HG03342 (cell line): Measurements from ENCODE around the gene PARP14.
A peak's percentile ranks its signal among the peaks of the same experiment; 100 is the strongest.
"Not testable (repeated sequence)": the region's sequence is repeated elsewhere in the genome, so short reads cannot be mapped to it uniquely, and the experiment has no call there.

Experiments
- ATAC-seq: cut with Tn5 transposase; IDR thresholded peaks from one replicate; pipeline ENCODE4 v1.9.1; 2021; ENCODE audit warnings: mild to moderate bottlenecking, moderate library complexity; ENCODE audit not compliant: unreplicated experiment

PARP14 gene

GRCh38 chr3:122676759-122677158 lies 3.9 kb upstream of the PARP14 start:
- no peak for ATAC-seq

GRCh38 chr3:122677216-122677615 lies 3.4 kb upstream of the PARP14 start:
- ATAC-seq, result no peak

GRCh38 chr3:122678506-122678905 lies 2.1 kb upstream of the PARP14 start:
- no peak for ATAC-seq

GRCh38 chr3:122679085-122679881 lies 1.4 kb upstream of the PARP14 start:
- ATAC-seq, result peak; percentile 35

GRCh38 chr3:122679882-122680474 lies 661 bp upstream of the PARP14 start:
- no peak for ATAC-seq

- ATAC-seq, result no peak
Measured at GRCh38 chr3:122681284-122681973, 790 bp downstream of the PARP14 start.

- ATAC-seq, result no peak
Measured at GRCh38 chr3:122681974-122682409, 1.4 kb downstream of the PARP14 start.

GRCh38 chr3:122682778-122683411 lies 2.3 kb downstream of the PARP14 start:
- peak; percentile 32 for ATAC-seq

- ATAC-seq, result no peak
Measured at GRCh38 chr3:122687298-122687697, 6.7 kb downstream of the PARP14 start.

GRCh38 chr3:122688996-122689395 lies 8.4 kb downstream of the PARP14 start:
- no peak for ATAC-seq

GRCh38 chr3:122689587-122689986 lies 8.9 kb downstream of the PARP14 start:
- no peak for ATAC-seq

- ATAC-seq, result no peak
Measured at GRCh38 chr3:122690096-122690495, 9.5 kb downstream of the PARP14 start.

GRCh38 chr3:122691195-122691594 lies 10.6 kb downstream of the PARP14 start:
- ATAC-seq, result peak; percentile 59

- no peak for ATAC-seq
Measured at GRCh38 chr3:122692674-122693073, 12.0 kb downstream of the PARP14 start.

GRCh38 chr3:122694966-122695365 lies 14.3 kb downstream of the PARP14 start:
- ATAC-seq, result no peak

- no peak for ATAC-seq
Measured at GRCh38 chr3:122695927-122696561, 15.4 kb downstream of the PARP14 start.

GRCh38 chr3:122697952-122698620 lies 17.4 kb downstream of the PARP14 start:
- ATAC-seq, result peak; percentile 80

GRCh38 chr3:122700193-122700592 lies 19.6 kb downstream of the PARP14 start:
- ATAC-seq, result no peak

- ATAC-seq, result no peak
Measured at GRCh38 chr3:122705379-122705778, 24.7 kb downstream of the PARP14 start.

GRCh38 chr3:122710616-122711251 lies 30.1 kb downstream of the PARP14 start:
- not testable (repeated sequence) for ATAC-seq
